Measurements from ENCODE around the gene DMRT1.
"Not testable (repeated sequence)": the region's sequence is repeated elsewhere in the genome, so short reads cannot be mapped to it uniquely, and the experiment has no call there.

DMRT1 gene

DNA sequence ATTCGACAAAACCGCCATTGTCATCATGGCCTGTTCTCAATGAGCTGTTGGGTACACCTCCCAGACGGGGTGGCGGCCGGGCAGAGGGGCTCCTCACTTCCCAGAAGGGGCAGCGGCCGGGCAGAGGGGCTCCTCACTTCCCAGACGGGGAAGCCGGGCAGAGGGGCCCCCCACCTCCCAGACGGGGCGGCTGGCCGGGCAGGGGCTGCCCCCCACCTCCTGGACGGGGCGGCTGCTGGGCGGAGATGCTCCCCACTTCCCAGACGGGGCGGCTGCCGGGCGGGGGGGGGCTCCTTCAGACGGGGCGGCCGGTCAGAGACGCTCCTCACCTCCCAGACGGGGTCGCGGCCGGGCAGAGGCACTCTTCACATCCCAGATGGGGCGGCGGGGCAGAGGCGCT lies 20.0 kb downstream of the DMRT1 start:
- DNase-seq: not testable (repeated sequence)

DNA sequence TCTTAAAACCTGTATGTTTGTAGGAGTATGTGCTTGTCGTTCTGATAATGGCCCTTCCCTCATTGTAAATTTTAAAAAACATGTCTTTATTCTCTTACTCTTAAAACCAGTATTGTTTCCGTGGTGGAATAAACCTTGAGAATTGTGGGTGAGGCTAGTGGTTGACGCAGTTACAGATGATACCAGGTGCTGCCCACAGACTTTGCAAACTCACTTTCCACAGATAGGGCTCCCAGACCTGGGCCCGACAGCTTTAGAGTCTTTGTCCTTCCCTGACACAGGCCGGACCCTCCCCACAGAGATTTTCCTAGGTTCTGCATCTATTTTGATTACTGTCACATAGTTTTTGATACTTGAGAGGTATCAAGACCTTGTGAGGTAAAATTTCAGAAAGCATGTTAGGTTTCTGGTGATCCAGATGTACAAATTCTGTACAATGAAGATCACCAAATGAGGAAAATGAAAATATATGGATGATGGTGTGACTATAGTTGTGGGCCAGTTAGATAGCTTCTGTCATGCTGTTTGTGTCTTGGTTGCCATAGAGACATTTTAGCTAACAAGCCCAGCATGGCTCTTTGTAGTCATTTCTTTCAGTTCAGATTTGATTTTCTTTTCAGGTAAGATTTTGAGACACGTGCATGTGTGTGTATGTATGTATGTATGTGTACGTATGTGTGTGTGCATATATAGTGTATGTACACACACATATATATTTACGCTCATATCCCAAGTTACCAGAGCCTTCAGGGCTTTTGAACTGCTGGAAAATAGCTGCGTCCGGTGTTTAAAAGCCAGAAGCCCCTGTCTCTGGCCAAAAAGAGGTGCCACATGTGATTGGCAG lies 33.8 kb downstream of the DMRT1 start:
- DNase-seq: no peak

DNA sequence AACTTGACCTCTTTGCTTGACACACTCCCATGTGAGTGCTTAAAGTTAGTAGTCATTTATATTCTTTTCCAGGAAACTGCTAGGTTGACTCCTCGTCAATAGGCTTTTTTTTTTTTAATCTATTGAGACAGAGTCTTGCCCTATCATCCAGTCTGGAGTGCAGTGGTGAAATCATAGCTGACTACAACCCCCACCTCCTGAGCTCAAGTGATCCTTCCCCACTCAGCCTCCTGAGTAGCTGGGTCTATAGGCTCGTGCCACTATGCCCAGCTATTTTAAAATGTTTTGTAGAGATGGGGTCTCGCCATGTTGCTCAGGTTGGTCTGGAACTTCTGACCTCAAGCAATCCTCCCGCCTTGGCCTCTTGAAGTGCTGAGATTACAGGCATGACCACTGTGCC lies 34.9 kb downstream of the DMRT1 start:
- DNase-seq: no peak

DNA sequence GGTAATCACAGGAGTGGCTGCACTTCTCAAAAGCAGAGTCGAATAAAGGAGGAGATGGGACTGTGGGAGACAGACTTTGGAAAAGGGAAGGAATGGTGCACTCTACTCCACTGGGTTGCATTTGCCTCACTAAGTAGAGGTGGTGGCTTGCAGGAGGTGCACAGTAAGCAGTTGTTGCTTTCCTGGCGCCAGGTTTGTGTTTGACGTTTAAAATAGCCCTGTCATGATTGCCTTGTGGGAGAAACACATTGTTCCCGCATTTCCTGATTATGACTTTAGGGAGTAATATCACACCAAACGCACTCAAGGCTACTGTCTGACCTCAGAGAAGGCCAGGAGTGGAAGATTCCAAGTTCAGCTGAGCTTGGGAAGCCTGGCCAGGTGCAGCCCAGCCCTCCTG lies 36.7 kb downstream of the DMRT1 start:
- no peak for DNase-seq

DNA sequence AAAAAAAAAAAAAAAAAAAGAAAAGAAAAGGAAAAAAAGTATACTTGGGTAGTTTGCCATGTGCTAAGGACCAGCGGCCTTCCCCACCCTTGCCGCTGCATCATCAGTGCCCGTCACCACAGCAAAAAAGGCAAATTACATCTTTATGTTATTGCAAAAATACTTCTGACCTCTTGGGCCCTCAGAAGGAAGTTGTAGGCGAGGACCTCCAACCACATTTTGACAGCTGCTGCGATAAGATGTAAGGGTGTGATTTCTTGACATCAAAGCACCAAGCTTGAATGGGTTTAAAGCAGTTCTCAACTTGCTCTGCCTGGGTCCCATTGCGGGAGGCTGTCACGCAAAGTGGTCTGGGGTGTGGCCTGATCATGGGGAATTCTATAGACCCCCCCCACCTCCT lies 39.2 kb downstream of the DMRT1 start:
- DNase-seq: no peak

DNA sequence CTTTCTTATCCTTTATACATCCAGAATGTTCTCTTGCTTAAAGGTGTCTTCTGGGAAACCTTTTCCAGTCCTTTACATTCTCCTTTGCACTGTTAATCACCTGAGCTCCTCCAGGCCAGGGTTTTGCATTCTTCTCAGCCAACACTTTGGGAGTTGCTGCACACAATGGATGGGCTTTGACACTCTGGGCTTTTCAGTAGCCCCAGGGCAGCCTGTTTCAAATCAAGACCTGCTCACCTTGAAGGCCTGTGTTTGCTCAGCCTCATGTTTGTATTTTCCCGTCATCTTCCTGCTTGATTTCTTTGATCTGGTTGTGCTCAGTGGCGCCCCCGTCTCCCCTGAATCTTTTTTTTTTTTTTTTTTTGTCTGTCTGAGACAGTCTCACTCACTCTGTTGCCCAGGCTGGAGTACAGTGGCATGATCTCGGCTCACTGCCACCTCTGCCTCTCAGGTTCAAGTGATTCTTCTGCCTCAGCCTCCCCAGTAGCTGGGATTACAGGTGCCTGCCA lies 41.0 kb downstream of the DMRT1 start:
- DNase-seq: no peak

DNA sequence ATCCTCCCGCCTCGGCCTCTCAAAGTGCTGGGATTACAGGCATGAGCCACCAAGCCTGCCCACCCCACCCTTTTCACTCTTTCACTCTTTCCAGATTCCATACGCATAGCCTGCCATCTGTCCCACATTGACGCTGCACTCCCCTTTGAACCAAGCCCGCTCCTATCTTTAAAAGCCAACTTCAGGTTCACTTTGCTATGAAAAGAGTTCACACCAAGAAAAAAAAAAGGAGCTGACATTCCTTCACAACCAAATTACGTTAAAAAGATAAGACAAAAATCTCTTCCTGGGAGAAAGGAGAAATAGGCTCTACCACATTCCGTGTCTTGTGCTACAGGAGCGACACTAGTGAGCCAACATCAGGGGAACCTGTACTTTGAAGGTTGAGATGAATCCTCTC lies 41.5 kb downstream of the DMRT1 start:
- no peak for DNase-seq

DNA sequence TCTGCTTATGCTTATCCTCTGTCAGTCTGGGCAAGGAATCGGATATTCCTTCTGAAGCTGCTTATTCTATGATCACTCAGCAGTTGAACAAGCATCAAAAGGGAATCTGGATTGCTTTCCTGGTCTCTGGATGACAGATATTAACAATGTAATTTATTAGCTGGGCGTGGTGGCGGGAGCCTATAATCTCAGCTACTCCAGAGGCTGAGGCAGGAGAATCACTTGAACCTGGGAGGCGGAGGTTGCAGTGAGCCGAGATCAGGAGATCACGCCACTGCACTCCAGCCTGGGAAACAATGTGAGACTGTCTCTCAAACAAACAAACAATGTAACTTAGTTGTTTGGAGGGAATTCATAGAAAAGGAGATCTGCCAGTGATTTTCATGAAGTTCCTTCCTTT lies 45.4 kb downstream of the DMRT1 start:
- DNase-seq: no peak

DNA sequence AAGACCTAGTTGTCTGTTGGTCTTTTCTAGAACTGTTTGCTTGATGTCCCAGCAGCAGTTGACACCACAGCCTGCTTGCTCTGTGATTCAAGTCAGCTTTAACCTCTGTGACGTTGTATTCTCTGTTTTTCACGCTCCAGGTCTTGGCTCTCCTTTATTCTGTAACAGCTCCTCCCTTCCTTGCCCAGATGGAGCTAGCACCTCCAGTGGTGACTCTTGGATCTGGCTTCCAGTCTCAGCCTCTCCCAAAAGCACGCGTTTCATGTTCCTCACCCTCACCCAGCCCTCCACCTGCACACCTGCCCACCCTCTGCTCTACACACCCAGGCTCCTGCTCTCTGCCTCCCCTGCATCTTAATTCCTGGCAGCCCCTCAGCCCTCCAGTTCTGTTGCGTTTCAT lies 50.6 kb downstream of the DMRT1 start:
- DNase-seq: no peak

DNA sequence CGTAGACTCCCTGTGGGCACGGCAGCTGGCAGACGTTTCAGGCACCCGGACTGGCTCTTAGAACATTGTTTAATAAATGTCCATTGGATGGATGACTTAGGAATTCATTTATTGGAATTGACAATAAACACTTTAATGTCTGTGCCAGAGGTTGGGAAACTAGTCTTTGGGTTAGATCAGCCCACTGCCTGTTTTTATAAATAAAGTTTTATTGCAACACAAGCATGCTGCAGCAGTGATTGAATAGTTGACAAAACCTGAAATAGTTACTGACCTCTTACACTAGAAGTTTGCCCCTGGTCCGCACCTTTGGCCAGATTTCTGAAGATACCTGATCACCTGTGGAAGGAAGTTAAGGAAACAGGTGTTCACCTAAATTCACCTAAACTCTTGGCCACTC lies 51.6 kb downstream of the DMRT1 start:
- DNase-seq: no peak

DNA sequence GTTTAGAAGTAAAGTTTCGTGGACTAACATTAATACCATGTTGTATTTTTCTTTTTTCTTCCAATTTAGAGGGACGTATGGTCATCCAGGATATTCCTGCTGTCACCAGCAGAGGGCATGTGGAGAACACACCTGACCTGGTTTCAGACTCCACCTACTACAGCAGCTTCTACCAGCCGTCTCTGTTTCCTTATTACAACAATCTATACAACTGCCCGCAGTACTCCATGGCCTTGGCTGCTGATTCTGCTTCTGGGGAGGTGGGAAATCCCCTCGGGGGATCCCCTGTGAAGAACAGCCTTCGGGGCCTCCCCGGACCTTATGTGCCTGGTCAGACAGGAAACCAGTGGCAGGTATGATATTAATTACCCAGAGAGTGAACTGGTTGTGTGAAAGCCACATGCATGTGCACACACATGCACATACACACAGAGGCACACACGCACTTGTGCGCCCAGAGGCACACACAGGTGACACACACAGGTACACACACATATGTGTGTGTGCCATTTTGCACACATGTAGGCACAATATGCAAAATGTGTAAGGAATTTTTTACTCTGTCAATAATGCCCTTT lies 52.4 kb downstream of the DMRT1 start:
- peak; percentile 39 for DNase-seq

DNA sequence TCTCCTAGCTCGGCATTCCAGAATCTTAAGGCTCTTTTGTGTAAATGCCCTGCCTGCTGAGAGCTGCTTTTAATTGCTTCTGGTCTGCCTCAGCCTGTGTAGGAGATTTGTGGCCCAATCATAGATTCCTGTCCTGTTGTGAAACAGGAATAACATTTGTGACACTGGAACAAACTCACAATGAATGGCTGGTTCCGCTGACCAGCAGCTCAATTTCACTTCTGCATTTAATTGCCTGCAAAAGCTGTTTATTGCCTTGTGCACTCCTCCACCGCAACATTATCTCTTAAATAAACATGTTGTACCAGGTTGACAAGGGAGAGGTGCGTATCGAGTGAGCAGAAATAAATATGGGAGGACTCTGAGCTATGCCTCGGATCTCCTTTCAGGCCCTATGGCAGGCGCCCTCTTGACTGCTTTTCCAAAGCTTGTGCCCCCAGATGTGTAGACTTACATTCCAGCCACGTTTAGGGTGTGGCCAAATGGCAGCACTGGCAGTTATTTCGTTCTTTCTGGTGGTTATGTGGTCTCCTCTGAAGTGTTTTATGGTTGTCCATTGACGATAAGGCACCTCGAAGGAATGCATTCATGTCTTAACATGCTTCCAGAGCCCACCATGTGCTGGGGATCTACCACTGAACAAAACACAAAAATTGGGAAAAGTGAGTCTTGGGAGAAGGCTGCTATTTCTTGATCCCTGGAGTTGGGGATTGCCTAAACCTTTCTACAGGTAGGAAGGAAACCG lies 58.1 kb downstream of the DMRT1 start:
- DNase-seq: peak; percentile 54

DNA sequence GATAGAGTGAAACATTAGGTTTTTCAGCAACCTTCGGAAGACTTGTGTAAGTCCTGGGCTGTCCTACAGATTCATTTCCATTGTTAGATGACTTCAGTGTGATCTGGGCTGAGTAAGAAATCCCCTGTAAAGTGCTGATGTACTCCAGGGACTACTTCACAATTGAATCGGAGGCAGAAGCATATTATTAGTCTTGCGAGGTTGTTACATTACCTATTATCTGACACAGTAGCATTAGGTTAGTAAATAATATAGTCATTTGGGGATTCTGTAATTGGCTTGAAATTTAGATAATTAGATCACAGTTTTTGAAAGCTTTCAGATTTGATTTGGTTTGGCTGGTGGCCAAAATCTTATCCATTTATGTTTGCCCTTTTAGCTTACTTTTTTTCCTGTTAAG lies 62.4 kb downstream of the DMRT1 start:
- no peak for DNase-seq

DNA sequence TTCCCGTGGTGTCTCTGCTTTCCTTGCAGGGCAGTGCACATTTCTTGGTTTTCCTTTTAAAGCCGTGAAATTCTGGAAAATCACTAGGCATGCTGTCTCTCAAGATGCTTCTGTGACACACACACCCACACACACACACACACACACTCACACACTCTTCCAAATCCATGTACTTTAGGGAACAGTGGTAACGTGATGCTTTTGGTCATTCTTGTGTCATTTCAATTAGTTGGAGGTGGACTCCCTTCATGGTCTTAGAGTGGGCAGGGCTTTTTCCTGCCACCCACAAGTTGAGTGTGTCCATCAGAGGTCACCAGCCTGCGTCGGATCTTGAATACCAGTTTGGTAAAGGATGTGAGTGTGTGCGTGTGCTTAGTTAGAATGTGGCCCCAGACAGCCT lies 64.4 kb downstream of the DMRT1 start:
- DNase-seq: no peak

DNA sequence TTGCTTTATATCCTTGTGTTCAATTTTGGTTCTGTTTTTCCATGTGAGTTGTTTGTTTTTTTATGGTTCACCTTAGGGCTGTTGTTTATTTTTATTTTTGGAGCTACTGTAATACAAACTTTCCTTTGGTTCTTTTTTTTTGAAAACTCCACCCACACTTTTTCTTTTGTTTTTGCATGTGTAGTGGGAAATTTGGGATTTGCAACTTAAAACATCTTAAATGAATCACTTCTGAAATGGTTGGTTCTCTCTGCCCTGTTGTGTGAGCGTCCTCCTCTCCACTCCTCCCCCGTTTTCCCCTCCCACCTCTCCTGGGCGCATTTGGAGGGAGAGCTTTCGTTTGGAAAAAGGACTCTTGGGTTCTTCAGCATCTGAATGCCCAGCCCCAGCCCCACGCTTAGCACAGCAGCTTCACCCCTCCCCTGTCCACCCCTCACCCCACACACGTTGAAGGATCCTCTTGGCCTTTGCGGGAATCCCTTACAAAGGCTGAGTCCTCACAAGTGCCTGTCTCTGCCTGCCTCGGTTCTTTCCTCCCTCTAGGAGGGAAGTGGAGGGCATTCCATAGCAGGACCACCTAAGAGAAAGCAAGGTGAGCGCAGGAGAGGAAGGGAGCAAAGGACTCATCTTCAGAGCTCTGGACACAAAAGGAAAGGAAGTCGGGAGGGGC lies 67.2 kb downstream of the DMRT1 start:
- no peak for DNase-seq

DNA sequence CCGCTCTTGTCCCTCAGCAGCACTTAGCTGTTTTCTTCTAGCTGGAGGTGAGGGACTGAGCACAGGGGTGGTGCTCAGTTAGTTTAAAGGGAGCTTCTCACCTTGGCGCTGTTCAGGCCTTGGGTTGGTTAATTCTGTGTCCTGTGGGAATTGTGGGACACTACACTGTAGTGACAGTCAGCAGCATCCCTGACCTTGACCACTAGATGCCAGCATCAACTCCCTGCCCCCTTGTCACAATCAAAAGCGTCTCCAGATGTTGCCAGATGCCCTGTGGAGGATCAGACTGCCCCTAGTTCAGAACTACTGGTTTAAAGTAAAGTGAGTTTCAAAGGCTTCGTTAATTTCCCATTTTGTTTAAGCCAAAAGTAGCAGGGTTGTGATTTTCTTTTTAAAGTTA lies 69.5 kb downstream of the DMRT1 start:
- no peak for DNase-seq

DNA sequence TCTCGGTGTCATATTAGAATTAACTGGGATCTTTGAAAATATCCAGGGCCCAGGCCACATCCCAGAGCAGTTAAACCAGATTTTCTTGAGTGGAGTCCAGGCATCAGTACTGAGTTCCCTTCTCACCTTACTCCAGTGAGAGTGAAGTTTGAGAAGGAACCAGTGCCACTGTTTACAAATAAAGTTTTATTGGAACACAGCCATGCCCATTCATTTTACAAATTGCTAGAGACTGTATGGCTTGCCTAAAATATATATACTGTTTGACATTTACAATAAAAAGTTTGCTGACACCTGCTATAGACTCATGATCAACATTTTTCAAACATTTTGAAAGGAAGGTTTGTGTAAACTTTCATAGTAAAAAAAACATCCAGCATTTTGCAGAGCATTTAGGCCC lies 71.3 kb downstream of the DMRT1 start:
- DNase-seq: no peak

DNA sequence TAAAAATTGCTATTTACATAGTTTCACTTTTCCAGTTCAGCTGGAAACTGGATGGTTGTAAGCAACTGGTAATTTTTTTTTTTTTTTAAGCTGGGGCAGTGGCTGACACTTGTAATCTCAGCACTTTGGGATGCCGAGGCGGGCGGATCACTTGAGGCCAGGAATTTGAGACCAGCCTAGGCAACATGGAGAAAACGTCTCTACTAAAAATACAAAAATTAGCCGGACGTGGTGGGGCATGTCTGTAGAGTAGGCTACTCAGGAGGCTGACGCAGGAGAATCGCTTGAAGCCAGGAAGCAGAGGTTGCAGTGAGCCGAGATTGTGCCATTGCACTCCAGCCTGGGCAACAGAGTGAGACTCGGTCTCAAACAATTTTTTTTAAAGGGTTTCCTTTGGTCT lies 72.0 kb downstream of the DMRT1 start:
- not testable (repeated sequence) for DNase-seq

DNA sequence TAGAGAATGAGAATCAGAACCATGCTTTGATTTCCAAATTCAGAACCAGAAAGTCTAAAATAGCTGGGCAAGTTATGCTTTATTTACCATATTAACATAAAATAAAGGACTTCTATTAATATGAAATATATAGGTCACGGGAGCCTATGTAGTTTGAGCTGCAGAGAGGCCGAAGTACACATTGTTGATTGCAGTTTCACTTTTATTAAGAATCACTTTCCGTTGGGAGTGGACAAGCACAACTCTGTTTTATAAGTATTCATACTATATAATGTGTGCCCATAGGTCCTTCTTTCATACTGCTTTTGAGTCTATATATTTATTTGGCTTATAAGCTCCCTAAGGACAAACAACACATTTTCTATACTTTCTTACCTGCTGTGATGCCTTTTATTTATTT lies 76.2 kb downstream of the DMRT1 start:
- no peak for DNase-seq

DNA sequence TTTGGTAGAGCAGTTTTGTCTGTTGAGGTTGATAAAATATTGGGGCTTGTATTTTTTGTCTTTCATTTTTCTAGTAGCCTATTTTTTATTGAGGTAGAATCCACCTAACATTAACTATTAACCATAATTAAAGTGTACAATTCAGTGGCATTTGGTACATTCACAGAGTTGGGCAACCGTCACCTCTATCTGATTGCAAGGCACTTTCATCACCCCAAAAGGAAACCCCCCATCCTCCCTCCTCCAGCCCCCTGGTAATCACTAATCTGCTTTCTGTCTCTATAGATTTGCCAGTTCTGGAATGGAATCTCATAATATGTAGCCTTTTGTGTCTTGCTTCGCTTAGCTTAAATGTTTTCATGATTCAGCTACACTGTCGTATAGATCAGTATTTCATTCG lies 79.4 kb downstream of the DMRT1 start:
- DNase-seq: no peak

DNA sequence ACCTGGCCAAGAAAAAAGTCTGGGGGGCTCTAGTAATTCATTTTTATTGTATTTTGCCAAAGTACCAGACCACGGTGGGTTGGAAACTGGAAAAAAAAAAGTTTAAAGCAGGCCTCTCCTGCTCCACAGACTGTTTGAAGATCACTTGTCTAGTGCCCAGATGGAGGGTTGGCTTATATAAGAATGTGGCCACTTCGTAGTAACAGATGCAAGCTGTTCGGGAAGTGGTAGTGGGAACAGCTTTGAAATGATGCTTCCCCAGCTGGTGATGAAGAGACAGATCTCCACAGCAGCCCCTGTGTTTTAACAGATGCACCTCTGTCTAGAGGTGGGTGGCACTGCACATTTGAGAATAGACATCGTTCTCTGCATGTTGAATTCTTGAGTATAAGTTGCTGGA lies 80.7 kb downstream of the DMRT1 start:
- DNase-seq: no peak

DNA sequence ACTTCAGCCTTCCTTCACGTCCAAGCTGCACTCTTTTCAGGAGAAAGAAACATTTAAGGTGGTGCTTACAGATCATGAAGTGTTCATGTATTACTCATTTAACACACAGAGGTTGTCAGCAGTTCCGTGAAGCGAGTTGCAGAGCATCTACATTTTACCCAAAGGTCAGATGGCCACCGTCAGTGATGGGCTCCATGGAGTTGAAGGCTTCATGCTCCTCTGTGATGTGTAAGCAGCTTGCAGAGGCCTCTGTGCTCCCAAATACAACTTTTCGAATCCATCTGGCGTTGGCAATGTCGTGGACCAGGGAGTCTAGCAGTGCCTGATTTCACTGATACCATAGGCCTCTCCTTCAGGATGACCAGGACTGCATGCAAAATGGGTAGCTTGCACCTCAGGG lies 81.2 kb downstream of the DMRT1 start:
- DNase-seq: no peak

DNA sequence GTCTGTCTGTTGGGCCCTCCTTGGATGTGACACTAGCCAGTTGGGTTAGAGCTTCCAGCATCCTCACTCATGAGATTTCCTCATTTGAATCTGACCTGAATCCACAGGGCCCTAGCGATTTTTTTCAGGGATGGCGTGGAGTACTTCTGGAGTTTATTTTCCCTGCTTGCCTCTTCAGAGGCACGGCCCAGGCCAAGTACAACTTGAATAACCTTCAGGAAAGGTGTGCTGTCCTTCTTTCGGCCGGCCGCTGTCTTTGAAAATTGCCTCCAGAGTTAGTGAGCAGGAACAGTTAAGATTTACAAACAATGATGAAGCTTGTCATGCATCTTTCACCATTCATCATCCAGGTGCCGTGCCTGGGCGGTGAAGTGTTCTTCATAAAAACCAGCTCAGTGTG lies 85.5 kb downstream of the DMRT1 start:
- DNase-seq: no peak
